ENCODE measurements around the gene ME2. TPM values are rescaled to one million over a fixed set of nuclear protein-coding genes. Genes with fewer than 3 reads are reported as not detected.

Gene ME2
- total RNA-seq, 2 experiments from 2014 or later, result 138 to 141 TPM

DNA sequence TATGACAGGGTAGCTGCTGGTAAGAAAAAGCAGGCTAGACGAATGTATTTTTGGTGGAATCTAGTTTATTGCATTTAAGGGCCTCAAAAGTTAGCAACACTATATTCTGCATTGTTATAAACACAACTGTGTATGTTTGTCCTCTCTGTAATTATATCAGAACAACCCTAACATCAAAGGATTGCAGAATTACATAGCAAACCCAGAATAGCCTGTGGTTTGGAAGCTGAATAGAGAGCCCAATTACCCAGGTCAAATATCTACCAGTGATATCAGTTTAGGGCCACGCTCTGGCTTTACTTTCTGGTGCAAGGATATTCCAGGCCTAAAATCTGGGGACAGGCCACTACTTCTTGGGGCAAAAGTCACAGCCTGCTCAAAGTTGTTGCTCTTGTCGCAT lies 34.0 kb upstream of the ME2 start:
- CTCF ChIA-PET, result interaction anchor here (2.7 kb wide), 1 partner anchor 25 kb away, joined by 10 read pairs; the partner anchor contains the start of gene MRO
- POLR2A ChIA-PET, result no interaction called here
- Mint-ChIP-seq H3K36me3 (ENCODE audit: low read depth) (no peaks in the 10 kb centered on the region), H3K9me3 (no peaks in the 10 kb centered on the region), H3K4me1 (ENCODE audit: low read depth) (no peaks in the 10 kb centered on the region), H3K4me3 (no peak overlapping the region), H3K27ac (no peak overlapping the region), H3K27me3 (peaks cover 1% of the 10 kb centered on the region)
- TF ChIP-seq, protein P1, sequence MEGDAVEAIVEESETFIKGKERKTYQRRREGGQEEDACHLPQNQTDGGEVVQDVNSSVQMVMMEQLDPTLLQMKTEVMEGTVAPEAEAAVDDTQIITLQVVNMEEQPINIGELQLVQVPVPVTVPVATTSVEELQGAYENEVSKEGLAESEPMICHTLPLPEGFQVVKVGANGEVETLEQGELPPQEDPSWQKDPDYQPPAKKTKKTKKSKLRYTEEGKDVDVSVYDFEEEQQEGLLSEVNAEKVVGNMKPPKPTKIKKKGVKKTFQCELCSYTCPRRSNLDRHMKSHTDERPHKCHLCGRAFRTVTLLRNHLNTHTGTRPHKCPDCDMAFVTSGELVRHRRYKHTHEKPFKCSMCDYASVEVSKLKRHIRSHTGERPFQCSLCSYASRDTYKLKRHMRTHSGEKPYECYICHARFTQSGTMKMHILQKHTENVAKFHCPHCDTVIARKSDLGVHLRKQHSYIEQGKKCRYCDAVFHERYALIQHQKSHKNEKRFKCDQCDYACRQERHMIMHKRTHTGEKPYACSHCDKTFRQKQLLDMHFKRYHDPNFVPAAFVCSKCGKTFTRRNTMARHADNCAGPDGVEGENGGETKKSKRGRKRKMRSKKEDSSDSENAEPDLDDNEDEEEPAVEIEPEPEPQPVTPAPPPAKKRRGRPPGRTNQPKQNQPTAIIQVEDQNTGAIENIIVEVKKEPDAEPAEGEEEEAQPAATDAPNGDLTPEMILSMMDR (IDR thresholded peaks at IDR 0.05), result no peak
- intact Hi-C loops (cut with micrococcal nuclease), result no loop called here
- ATAC-seq (no peak), DNase-seq (no peak)

DNA sequence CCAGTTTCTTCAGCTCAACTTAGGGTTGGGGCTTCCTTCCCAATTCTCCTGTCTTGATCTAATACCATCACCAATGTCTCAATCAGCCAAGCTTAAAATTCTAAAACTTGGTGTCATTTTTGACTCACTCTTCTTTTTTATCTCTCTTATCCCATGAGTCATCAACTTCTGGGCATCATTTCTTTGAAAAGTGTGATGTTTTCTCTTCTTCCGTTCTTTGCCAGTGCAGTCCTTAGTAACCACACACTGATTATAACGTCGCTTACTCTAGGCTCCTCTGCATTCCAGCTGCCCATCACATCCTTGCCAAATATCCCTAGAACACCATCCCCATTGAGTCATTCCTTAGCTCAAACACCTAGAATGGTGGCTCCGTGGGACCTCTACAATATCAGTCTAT lies 31.7 kb upstream of the ME2 start:
- intact Hi-C loops (cut with micrococcal nuclease), result no loop called here
- Mint-ChIP-seq H3K9me3 (no peaks in the 10 kb centered on the region), H3K27me3 (no peaks in the 10 kb centered on the region), H3K36me3 (ENCODE audit: low read depth) (no peaks in the 10 kb centered on the region), H3K4me3 (no peak overlapping the region), H3K4me1 (ENCODE audit: low read depth) (no peaks in the 10 kb centered on the region), H3K27ac (no peak overlapping the region)
- DNase-seq, result no peak
- POLR2A ChIA-PET, result interaction anchor here (1.1 kb wide), 1 partner anchor 13 kb away, joined by 3 read pairs; no protein-coding TSS in a partner anchor
- TF ChIP-seq, protein P1 (IDR thresholded peaks at IDR 0.05), result no peak
- CTCF ChIA-PET, result interaction anchor here (2.7 kb wide), 1 partner anchor 27 kb away, joined by 10 read pairs; the partner anchor contains the start of gene MRO
- no peak for ATAC-seq

DNA sequence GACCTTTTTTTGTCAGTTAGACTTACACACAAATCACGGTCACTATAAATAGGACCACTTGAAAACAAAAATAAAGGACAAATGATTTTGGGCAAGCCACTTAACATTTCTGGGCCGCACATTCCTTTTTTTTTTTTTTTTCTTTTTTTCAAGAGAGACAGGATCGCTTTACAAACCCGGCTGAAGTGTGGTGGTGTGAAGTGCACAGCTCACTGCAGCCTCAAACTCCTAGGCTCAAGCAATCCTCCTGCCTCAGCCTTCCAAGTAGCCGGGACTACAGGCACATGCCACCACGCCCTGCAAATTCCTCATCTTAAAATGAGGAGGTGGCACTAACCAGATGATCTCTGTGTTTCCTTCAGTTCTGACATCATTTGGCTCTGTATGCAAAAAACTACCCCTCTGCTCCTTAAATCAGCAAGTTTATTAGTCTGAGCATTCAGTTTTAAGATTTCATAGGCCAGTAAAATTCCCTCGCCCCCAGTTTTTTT lies 30.8 kb upstream of the ME2 start:
- TF ChIP-seq, protein P1 (IDR thresholded peaks at IDR 0.05), result no peak
- ATAC-seq, result no peak
- no peaks in the 10 kb centered on the region for H3K9me3 Mint-ChIP-seq
- no peak overlapping the region for H3K4me3 Mint-ChIP-seq
- no peaks in the 10 kb centered on the region for H3K36me3 Mint-ChIP-seq (ENCODE audit: low read depth)
- H3K4me1 Mint-ChIP-seq (ENCODE audit: low read depth), result no peaks in the 10 kb centered on the region
- POLR2A ChIA-PET, result no interaction called here
- H3K27ac Mint-ChIP-seq, result no peak overlapping the region
- no peak for DNase-seq
- intact Hi-C loops (cut with micrococcal nuclease), result no loop called here
- no peaks in the 10 kb centered on the region for H3K27me3 Mint-ChIP-seq
- CTCF ChIA-PET, result no interaction called here

DNA sequence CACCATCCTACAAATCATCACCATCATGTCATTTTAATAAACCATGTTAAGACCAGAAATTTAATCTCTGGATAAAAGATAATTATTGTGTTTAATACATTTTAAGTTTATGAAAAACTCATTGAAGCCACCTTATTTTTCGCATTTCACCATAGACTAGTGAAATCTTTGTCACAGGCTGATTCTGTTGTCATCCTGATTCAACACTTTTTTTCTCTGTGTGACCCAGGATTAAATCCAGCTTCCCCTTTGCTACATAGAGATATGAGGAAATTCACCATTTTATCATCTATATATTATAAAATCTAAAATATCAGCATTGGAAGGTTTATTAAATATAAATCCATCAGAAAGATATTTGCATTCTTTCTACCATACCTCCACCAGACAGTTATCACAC lies 29.9 kb upstream of the ME2 start:
- Mint-ChIP-seq H3K4me1 (ENCODE audit: low read depth) (no peaks in the 10 kb centered on the region), H3K27me3 (peaks cover 2% of the 10 kb centered on the region), H3K4me3 (no peak overlapping the region), H3K27ac (no peak overlapping the region), H3K9me3 (no peaks in the 10 kb centered on the region), H3K36me3 (ENCODE audit: low read depth) (no peaks in the 10 kb centered on the region)
- TF ChIP-seq, protein P1 (IDR thresholded peaks at IDR 0.05), result no peak
- ChIA-PET CTCF (no interaction called here), POLR2A (no interaction called here)
- no peak for DNase-seq
- intact Hi-C loops (cut with micrococcal nuclease), result no loop called here
- no peak for ATAC-seq

DNA sequence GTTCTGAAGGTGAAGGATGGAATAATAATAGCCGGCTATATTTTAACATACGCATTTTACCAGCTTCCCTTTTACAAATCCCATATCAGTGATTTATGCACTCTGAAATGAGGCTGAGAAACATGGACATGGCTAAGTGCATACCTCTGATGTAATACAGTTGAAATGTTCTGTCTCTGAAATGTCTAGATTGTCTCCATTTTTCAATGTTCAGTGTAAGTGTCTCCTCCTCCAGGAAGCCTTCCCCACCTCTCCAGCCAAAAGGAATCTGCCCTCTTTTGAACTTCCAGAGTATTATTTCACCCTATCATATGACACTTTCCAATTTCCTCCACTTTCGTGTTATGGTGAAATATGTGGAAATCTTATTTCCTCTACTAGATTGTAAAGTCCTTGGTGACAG lies 29.5 kb upstream of the ME2 start:
- CTCF ChIA-PET, result no interaction called here
- ATAC-seq, result no peak
- intact Hi-C loops (cut with micrococcal nuclease), result no loop called here
- no peaks in the 10 kb centered on the region for H3K9me3 Mint-ChIP-seq
- no peak overlapping the region for H3K4me3 Mint-ChIP-seq
- no peaks in the 10 kb centered on the region for H3K4me1 Mint-ChIP-seq (ENCODE audit: low read depth)
- no peak overlapping the region for H3K27ac Mint-ChIP-seq
- H3K36me3 Mint-ChIP-seq (ENCODE audit: low read depth), result no peaks in the 10 kb centered on the region
- TF ChIP-seq, protein P1 (IDR thresholded peaks at IDR 0.05), result no peak
- POLR2A ChIA-PET, result no interaction called here
- peaks cover 3% of the 10 kb centered on the region for H3K27me3 Mint-ChIP-seq
- DNase-seq, result no peak

All from activated CD8-positive, alpha-beta T cell treated with anti-CD3 and anti-CD28 coated beads for 36 hours (primary cell).